Stimulated activated CD8-positive, alpha-beta memory T cell treated with anti-CD3 and anti-CD28 coated beads, Interleukin-12 subunit alpha, Interleukin-12 subunit beta, amount 100 ng/mL, for 1 hour (primary cell): ENCODE measurements around the gene CSNK2A2.

Experiments
- DNase-seq: peaks from one replicate; pipeline ENCODE4 v3.0.0-alpha.2; 2020; ENCODE audit warnings: low read depth

CSNK2A2 gene

GRCh38 chr16:58110571-58111301 lies 87.2 kb downstream of the CSNK2A2 start:
- no peak for DNase-seq

DNA sequence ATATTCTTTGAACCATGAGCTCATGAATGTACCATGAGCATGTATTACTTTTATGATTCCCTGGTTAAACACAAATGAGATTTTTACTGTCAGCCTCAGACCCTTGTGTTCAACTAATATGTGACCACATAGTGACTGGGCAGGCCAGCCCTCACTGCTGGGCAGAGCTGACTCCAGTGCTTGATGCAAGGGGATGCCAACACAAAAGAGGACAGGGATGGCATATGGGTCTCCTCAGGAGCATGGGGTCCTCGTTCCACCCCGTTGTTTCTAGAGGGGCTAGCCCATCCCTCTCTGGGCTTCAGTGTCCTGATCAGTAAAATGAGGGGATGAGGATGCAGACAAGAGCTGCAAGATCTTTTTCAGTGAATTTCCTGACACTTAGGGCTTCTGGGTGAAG lies 88.0 kb downstream of the CSNK2A2 start:
- no peak for DNase-seq

- DNase-seq: no peak
These were observed 88.6 kb downstream of the CSNK2A2 start for GRCh38 chr16:58109330-58109729.
